C4-2B (cell line): ENCODE results near the gene KREMEN1.

Experiments
- H3K27ac ChIP-seq: fragments of 450-650 bp; 2 replicates; pipeline ENCODE4 v1.5.1; 2017
- CTCF ChIP-seq: fragments of 450-650 bp; conservative IDR thresholded peaks from 2 replicates; pipeline ENCODE4 v1.5.1; 2017; ENCODE audit warnings: mild to moderate bottlenecking
- ZFX ChIP-seq: fragments of 450-650 bp; IDR thresholded peaks from 2 replicates; pipeline ENCODE4 v1.6.1; 2017

Gene KREMEN1

GRCh38 chr22:29144786-29145160 lies 71.9 kb downstream of the KREMEN1 start:
- H3K27ac ChIP-seq: no peak overlapping the region
- TF ChIP-seq CTCF: no peak
- no peak for TF ChIP-seq ZFX

- H3K27ac ChIP-seq: no peak overlapping the region
- no peak for TF ChIP-seq CTCF
- no peak for TF ChIP-seq ZFX
These were observed 72.7 kb downstream of the KREMEN1 start for GRCh38 chr22:29145321-29146072.

- H3K27ac ChIP-seq: no peak overlapping the region
- no peak for TF ChIP-seq ZFX
- no peak for TF ChIP-seq CTCF
These were observed 73.3 kb downstream of the KREMEN1 start for GRCh38 chr22:29146091-29146560.

GRCh38 chr22:29146771-29147170 lies 73.9 kb downstream of the KREMEN1 start:
- TF ChIP-seq CTCF (no peak), ZFX (no peak)

GRCh38 chr22:29147331-29147899 lies 74.6 kb downstream of the KREMEN1 start:
- no peak for TF ChIP-seq ZFX
- TF ChIP-seq CTCF: no peak

More at GRCh38 chr22:29146771-29147170, 73.9 kb downstream of the KREMEN1 start:
- no peak overlapping the region for H3K27ac ChIP-seq

GRCh38 chr22:29148036-29148435 lies 75.2 kb downstream of the KREMEN1 start:
- H3K27ac ChIP-seq: no peak overlapping the region
- TF ChIP-seq ZFX (no peak), CTCF (no peak)

More at GRCh38 chr22:29147331-29147899, 74.6 kb downstream of the KREMEN1 start:
- no peak overlapping the region for H3K27ac ChIP-seq

GRCh38 chr22:29148826-29149225 lies 76.0 kb downstream of the KREMEN1 start:
- TF ChIP-seq CTCF (no peak), ZFX (no peak)

More at GRCh38 chr22:29148826-29149225, 76.0 kb downstream of the KREMEN1 start:
- no peak overlapping the region for H3K27ac ChIP-seq
